HepG2 (cell line): Measurements from ENCODE around the gene PLXNA3. TPM values are rescaled to one million over a fixed set of nuclear protein-coding genes. Genes with fewer than 3 reads are reported as not detected.

ENCODE experiments used
- AGO2 ChIP-seq: fragments of 200-400 bp; formaldehyde crosslinking; optimal IDR thresholded peaks from 2 replicates; pipeline ENCODE3; 2017; ENCODE audit warnings: mild to moderate bottlenecking, low read depth, low read length, moderate library complexity
- CENPX ChIP-seq: sonication (generic); formaldehyde crosslinking; IDR thresholded peaks from 2 replicates; pipeline ENCODE4 v1.9.0; 2021; ENCODE audit warnings: mild to moderate bottlenecking, missing genetic modification reagents, moderate library complexity
- CHCHD3 ChIP-seq: sonication (generic); formaldehyde crosslinking; IDR thresholded peaks from 2 replicates; pipeline ENCODE4 v1.8.0; 2022; ENCODE audit warnings: mild to moderate bottlenecking, missing genetic modification reagents, moderate library complexity
- DR1 ChIP-seq: sonication (generic); formaldehyde crosslinking; IDR thresholded peaks from 2 replicates; pipeline ENCODE4 v1.8.0; 2021; ENCODE audit warnings: mild to moderate bottlenecking, missing genetic modification reagents, inconsistent platforms
- FOXC1 ChIP-seq: sonication (generic); formaldehyde crosslinking; IDR thresholded peaks from 2 replicates; pipeline ENCODE4 v1.8.0; 2022; ENCODE audit warnings: mild to moderate bottlenecking, missing genetic modification reagents, borderline replicate concordance
- FOXK1 ChIP-seq: sonication (generic); formaldehyde crosslinking; IDR thresholded peaks from 2 replicates; pipeline ENCODE4 v1.4.0; 2020; ENCODE audit warnings: low read depth, missing genetic modification reagents, borderline replicate concordance
- GZF1 ChIP-seq: sonication (generic); formaldehyde crosslinking; IDR thresholded peaks from 2 replicates; pipeline ENCODE4 v1.5.1; 2020; ENCODE audit warnings: mild to moderate bottlenecking, missing genetic modification reagents
- HOXA5 ChIP-seq: sonication (generic); formaldehyde crosslinking; IDR thresholded peaks from 2 replicates; pipeline ENCODE4 v1.4.0; 2020; ENCODE audit warnings: missing genetic modification reagents
- KAT8 ChIP-seq: IDR thresholded peaks from 2 replicates; pipeline ENCODE4 v1.6.1; 2016; ENCODE audit warnings: missing genetic modification reagents, missing compliant biosample characterization
- RFX3 ChIP-seq: IDR thresholded peaks from 2 replicates; pipeline ENCODE4 v1.6.1; 2016; ENCODE audit warnings: missing biosample characterization, missing genetic modification reagents
- SIX1 ChIP-seq: sonication (generic); formaldehyde crosslinking; IDR thresholded peaks from 2 replicates; pipeline ENCODE4 v1.4.0; 2020; ENCODE audit warnings: missing genetic modification reagents, borderline replicate concordance
- SUZ12 ChIP-seq: fragments of 150-350 bp; IDR thresholded peaks from 2 replicates; pipeline ENCODE4 v1.6.1; 2014; ENCODE audit warnings: low read depth, low read length
- ZNF225 ChIP-seq: sonication (generic); formaldehyde crosslinking; IDR thresholded peaks from 2 replicates; pipeline ENCODE4 v1.4.0; 2020; ENCODE audit warnings: mild to moderate bottlenecking, missing genetic modification reagents
- ZNF282 ChIP-seq: fragments of 450-650 bp; IDR thresholded peaks from 2 replicates; pipeline ENCODE4 v1.6.1; 2018; ENCODE audit not compliant: partially characterized antibody
- ZNF605 ChIP-seq: sonication (generic); formaldehyde crosslinking; IDR thresholded peaks from 2 replicates; pipeline ENCODE4 v1.8.0; 2022; ENCODE audit warnings: mild to moderate bottlenecking, missing genetic modification reagents
- ZSCAN25 ChIP-seq: sonication (generic); formaldehyde crosslinking; IDR thresholded peaks from 2 replicates; pipeline ENCODE4 v1.8.0; 2022; ENCODE audit warnings: mild to moderate bottlenecking, missing genetic modification reagents
- ZSCAN31 ChIP-seq: sonication (generic); formaldehyde crosslinking; IDR thresholded peaks from 2 replicates; pipeline ENCODE4 v1.5.0; 2020; ENCODE audit warnings: low read depth, mild to moderate bottlenecking, missing genetic modification reagents
- polyA plus RNA-seq, 8 experiments: library from polyadenylated mRNA; depleted of rRNA in 3 of 8; stranded (reverse) in 7 of 8; unstranded in 1 of 8; fragments of >200 nt; fragmentation: Illumina TruSeq in 4 of 8; extraction: Trizol in 4 of 8; gene quantifications; 2 replicates each; pipeline versions ENCODE4 v1.2.1 to v1.2.3, GENCODE V29; 2011 to 2016; ENCODE audit warnings: low read depth in 4 of 8, missing spikeins in 1 of 8, mixed read lengths in 1 of 8; ENCODE audit not compliant: insufficient read depth in 1 of 8
- total RNA-seq, 5 experiments: library from RNA; depleted of rRNA; stranded (reverse); fragments of >200 nt; fragmentation: Illumina TruSeq; extraction: Trizol; gene quantifications; 2 replicates each; pipeline ENCODE4 v1.2.3, GENCODE V29; 2016; ENCODE audit warnings: low read depth in 1 of 5
- TF ChIP-seq, protein P1 (sequence below): fragments of 450-650 bp; IDR thresholded peaks from 2 replicates; pipeline ENCODE4 v1.6.1; 2017
- TF ChIP-seq, protein P2 (sequence below): sonication (generic); formaldehyde crosslinking; IDR thresholded peaks from 2 replicates; pipeline ENCODE4 v1.4.0; 2020; ENCODE audit warnings: missing genetic modification reagents, borderline replicate concordance
- TF ChIP-seq, protein P3 (sequence below): sonication (generic); formaldehyde crosslinking; IDR thresholded peaks from 2 replicates; pipeline ENCODE4 v1.5.0; 2020; ENCODE audit warnings: mild to moderate bottlenecking, missing genetic modification reagents
- TF ChIP-seq, protein P4 (sequence below): sonication (generic); formaldehyde crosslinking; conservative IDR thresholded peaks from 2 replicates; pipeline ENCODE4 v1.8.1; 2023; ENCODE audit warnings: missing genetic modification reagents

Gene PLXNA3
- total and polyA plus RNA-seq, 2 of the 13 experiments (the other 11 are each of a cell fraction or from before 2014, with no cell fraction given), result 5.8 to 20.6 TPM

DNA sequence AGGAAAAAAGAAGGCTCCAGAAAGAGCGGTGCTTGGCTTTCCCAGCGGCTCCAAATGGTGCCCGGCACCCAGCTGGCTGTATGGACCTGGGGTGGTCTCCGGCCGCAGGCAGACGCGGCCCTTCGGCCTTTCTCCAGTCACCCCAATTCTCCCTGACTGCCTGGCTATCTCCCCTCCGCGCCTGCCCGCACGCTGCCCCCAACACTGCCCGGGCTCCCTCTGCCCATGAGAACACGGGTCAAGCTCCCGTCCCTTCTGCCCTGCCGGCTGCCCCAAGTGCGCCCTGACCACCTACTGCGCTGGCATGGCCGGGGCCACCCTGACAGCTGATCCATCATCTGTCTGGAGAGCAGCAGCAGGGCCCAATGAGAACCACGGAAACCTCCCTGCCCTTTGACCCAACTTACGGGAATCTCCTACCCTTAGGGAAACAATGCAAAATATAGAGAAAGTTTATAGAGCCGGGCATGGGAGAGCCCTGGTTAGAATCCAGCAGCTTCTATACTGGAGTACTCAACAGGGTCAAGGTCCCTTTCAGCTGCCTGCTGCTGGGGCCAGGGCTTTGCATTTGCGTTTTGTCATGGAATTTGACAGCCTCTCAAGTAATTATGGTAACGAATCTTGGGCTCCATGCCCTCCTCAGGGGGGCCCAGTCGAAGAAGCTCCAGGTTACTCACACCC is 59.2 kb downstream of the PLXNA3 start (continued):
- TF ChIP-seq, protein P1, sequence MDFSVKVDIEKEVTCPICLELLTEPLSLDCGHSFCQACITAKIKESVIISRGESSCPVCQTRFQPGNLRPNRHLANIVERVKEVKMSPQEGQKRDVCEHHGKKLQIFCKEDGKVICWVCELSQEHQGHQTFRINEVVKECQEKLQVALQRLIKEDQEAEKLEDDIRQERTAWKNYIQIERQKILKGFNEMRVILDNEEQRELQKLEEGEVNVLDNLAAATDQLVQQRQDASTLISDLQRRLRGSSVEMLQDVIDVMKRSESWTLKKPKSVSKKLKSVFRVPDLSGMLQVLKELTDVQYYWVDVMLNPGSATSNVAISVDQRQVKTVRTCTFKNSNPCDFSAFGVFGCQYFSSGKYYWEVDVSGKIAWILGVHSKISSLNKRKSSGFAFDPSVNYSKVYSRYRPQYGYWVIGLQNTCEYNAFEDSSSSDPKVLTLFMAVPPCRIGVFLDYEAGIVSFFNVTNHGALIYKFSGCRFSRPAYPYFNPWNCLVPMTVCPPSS, result no peak
- TF ChIP-seq ZNF282 (no peak), FOXC1 (CRISPR knock-in tag) (no peak), ZSCAN25 (CRISPR knock-in tag) (no peak), CENPX (CRISPR knock-in tag) (no peak), ZNF605 (CRISPR knock-in tag) (no peak), CHCHD3 (CRISPR knock-in tag) (no peak), SIX1 (no peak), GZF1 (CRISPR knock-in tag) (peak; percentile 94; the same call in 1 of the 2 replicates), FOXK1 (no peak), HOXA5 (CRISPR knock-in tag) (peak; percentile 59; the same call in 1 of the 2 replicates), AGO2 (peak; percentile 52), KAT8 (CRISPR knock-in tag) (no peak), SUZ12 (no peak), ZNF225 (CRISPR knock-in tag) (no peak), ZSCAN31 (CRISPR knock-in tag) (no peak), DR1 (CRISPR knock-in tag) (no peak), RFX3 (CRISPR knock-in tag) (no peak)
- TF ChIP-seq, protein P2, sequence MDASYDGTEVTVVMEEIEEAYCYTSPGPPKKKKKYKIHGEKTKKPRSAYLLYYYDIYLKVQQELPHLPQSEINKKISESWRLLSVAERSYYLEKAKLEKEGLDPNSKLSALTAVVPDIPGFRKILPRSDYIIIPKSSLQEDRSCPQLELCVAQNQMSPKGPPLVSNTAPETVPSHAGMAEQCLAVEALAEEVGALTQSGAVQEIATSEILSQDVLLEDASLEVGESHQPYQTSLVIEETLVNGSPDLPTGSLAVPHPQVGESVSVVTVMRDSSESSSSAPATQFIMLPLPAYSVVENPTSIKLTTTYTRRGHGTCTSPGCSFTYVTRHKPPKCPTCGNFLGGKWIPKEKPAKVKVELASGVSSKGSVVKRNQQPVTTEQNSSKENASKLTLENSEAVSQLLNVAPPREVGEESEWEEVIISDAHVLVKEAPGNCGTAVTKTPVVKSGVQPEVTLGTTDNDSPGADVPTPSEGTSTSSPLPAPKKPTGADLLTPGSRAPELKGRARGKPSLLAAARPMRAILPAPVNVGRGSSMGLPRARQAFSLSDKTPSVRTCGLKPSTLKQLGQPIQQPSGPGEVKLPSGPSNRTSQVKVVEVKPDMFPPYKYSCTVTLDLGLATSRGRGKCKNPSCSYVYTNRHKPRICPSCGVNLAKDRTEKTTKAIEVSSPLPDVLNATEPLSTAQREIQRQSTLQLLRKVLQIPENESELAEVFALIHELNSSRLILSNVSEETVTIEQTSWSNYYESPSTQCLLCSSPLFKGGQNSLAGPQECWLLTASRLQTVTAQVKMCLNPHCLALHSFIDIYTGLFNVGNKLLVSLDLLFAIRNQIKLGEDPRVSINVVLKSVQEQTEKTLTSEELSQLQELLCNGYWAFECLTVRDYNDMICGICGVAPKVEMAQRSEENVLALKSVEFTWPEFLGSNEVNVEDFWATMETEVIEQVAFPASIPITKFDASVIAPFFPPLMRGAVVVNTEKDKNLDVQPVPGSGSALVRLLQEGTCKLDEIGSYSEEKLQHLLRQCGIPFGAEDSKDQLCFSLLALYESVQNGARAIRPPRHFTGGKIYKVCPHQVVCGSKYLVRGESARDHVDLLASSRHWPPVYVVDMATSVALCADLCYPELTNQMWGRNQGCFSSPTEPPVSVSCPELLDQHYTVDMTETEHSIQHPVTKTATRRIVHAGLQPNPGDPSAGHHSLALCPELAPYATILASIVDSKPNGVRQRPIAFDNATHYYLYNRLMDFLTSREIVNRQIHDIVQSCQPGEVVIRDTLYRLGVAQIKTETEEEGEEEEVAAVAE (CRISPR knock-in tag), result 0 out of 2 replicates have a peak, but pooled peaks have one; percentile 41
- TF ChIP-seq, protein P3, sequence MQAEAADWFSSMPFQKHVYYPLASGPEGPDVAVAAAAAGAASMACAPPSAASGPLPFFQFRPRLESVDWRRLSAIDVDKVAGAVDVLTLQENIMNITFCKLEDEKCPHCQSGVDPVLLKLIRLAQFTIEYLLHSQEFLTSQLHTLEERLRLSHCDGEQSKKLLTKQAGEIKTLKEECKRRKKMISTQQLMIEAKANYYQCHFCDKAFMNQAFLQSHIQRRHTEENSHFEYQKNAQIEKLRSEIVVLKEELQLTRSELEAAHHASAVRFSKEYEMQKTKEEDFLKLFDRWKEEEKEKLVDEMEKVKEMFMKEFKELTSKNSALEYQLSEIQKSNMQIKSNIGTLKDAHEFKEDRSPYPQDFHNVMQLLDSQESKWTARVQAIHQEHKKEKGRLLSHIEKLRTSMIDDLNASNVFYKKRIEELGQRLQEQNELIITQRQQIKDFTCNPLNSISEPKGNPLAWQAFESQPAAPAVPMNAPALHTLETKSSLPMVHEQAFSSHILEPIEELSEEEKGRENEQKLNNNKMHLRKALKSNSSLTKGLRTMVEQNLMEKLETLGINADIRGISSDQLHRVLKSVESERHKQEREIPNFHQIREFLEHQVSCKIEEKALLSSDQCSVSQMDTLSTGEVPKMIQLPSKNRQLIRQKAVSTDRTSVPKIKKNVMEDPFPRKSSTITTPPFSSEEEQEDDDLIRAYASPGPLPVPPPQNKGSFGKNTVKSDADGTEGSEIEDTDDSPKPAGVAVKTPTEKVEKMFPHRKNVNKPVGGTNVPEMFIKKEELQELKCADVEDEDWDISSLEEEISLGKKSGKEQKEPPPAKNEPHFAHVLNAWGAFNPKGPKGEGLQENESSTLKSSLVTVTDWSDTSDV, result no peak
- TF ChIP-seq, protein P4, sequence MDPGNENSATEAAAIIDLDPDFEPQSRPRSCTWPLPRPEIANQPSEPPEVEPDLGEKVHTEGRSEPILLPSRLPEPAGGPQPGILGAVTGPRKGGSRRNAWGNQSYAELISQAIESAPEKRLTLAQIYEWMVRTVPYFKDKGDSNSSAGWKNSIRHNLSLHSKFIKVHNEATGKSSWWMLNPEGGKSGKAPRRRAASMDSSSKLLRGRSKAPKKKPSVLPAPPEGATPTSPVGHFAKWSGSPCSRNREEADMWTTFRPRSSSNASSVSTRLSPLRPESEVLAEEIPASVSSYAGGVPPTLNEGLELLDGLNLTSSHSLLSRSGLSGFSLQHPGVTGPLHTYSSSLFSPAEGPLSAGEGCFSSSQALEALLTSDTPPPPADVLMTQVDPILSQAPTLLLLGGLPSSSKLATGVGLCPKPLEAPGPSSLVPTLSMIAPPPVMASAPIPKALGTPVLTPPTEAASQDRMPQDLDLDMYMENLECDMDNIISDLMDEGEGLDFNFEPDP, result no peak
